Right lobe of liver (tissue), 6 donors: ENCODE results near the gene PDZD7. TPM values are rescaled to one million over a fixed set of nuclear protein-coding genes. Genes with fewer than 3 reads are reported as not detected.

Experiments
- ATAC-seq, 4 donors: fragments of 200-7000 bp; cut with Tn5 transposase; one replicate each; pipeline ENCODE4 v1.9.1; 2020; ENCODE audit warnings: mild to moderate bottlenecking in 4 of 4, moderate library complexity in 4 of 4
- DNase-seq, 3 donors: peaks; one replicate each; pipeline ENCODE4 v3.0.0-alpha.2; 2020
- H3K27ac ChIP-seq, 3 donors: fragments of 200-600 bp; one replicate each; pipeline ENCODE4 v1.8.0; 2022
- H3K27me3 ChIP-seq, 2 donors: fragments of 200-600 bp; one replicate each; pipeline ENCODE4 v1.8.0; 2022
- H3K36me3 ChIP-seq, 4 donors: fragments of 200-600 bp; sonication (generic) in 1 of 4; one replicate each; pipeline versions ENCODE4 v1.5.1 to v1.8.0; 2017 to 2022; ENCODE audit warnings: control low read depth in 1 of 4
- H3K4me1 ChIP-seq, 4 donors: fragments of 200-600 bp; sonication (generic) in 1 of 4; one replicate each; pipeline versions ENCODE4 v1.5.1 to v1.8.0; 2017 to 2022; ENCODE audit warnings: control low read depth in 1 of 4
- H3K4me3 ChIP-seq, 3 donors: fragments of 200-600 bp; one replicate each; pipeline ENCODE4 v1.8.0; 2022
- H3K9me3 ChIP-seq, 4 donors: fragments of 200-600 bp; sonication (generic) in 1 of 4; one replicate each; pipeline versions ENCODE4 v1.5.1 to v1.8.0; 2017 to 2022; ENCODE audit warnings: control low read depth in 1 of 4
- POLR2A ChIP-seq: fragments of 450-650 bp; IDR thresholded peaks from one replicate; pipeline ENCODE4 v1.6.1; 2017; ENCODE audit warnings: antibody characterized with exemption, mild to moderate bottlenecking
- WGBS: methylation state at CpG from one replicate; pipeline ENCODE4 v1.1.6; 2018; ENCODE audit warnings: low coverage, low lambda C conversion rate; ENCODE audit not compliant: insufficient coverage; ENCODE audit errors: missing lambda C conversion rate; 5-methylcytosine and 5-hydroxymethylcytosine counted together
- intact Hi-C, 2 donors: fragments of 100-400 bp; cut with DNase I; formaldehyde crosslinking; loops; one replicate each; pipeline versions ENCODE4 v1.11.2 to v1.14.1; 2022
- total RNA-seq, 6 experiments: library from RNA; depleted of rRNA in 2 of 6; stranded (reverse); fragments of >200 nt in 2 of 6; fragmentation: NEBNext Ultra II Directional in 3 of 6; extraction: Animal tissue kit (Norgen Biotek cat#: 25700) in 3 of 6; gene quantifications; one replicate each; pipeline versions ENCODE4 v1.1.0 to v1.2.4, GENCODE V29; 2016 to 2023
- TF ChIP-seq, protein P1 (sequence below), 4 donors: fragments of 200-600 bp in 3 of 4; fragments of 450-650 bp in 1 of 4; IDR thresholded peaks; one replicate each; pipeline versions ENCODE4 v1.5.1 to v1.8.0; 2016 to 2022; ENCODE audit warnings: antibody characterized with exemption in 4 of 4, mild to moderate bottlenecking in 2 of 4
- donor health status: DM: no; HTN: yes; CAD: no.
- donor health status: DM: no; HTN: no; CAD: no.
- donor health status: DM: no; HTN: no; CAD: no.
- donor health status: DM: no; HTN: yes; CAD: no.
- donor health status: DM: no; HTN: yes; CAD: no.

Gene PDZD7
- total RNA-seq, 6 experiments from 2014 or later: 0.15 to 0.50 (median 0.20) TPM; not detected in 1

- ATAC-seq (peak; percentile 46 to 64 (median 52)), DNase-seq (peak; percentile 71 to 84 (median 82))
- H3K4me3 ChIP-seq: peak overlapping the region; percentile 58 to 78 (median 66)
- peak overlapping the region; percentile 81 to 90 (median 90) for H3K27ac ChIP-seq
- TF ChIP-seq, protein P1, sequence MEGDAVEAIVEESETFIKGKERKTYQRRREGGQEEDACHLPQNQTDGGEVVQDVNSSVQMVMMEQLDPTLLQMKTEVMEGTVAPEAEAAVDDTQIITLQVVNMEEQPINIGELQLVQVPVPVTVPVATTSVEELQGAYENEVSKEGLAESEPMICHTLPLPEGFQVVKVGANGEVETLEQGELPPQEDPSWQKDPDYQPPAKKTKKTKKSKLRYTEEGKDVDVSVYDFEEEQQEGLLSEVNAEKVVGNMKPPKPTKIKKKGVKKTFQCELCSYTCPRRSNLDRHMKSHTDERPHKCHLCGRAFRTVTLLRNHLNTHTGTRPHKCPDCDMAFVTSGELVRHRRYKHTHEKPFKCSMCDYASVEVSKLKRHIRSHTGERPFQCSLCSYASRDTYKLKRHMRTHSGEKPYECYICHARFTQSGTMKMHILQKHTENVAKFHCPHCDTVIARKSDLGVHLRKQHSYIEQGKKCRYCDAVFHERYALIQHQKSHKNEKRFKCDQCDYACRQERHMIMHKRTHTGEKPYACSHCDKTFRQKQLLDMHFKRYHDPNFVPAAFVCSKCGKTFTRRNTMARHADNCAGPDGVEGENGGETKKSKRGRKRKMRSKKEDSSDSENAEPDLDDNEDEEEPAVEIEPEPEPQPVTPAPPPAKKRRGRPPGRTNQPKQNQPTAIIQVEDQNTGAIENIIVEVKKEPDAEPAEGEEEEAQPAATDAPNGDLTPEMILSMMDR (IDR thresholded peaks at IDR 0.05): no peak
- peak; percentile 45 for TF ChIP-seq POLR2A
- WGBS: under 1% methylated on average over 22 of the region's 47 CpGs
- no peaks in the 10 kb centered on the region for H3K9me3 ChIP-seq
- H3K36me3 ChIP-seq: peaks cover 0 to under 1% (median 0%) of the 10 kb centered on the region in 4 donors
- H3K4me1 ChIP-seq: peaks cover 0 to 12% (median 0%) of the 10 kb centered on the region in 4 donors
- intact Hi-C loops: no loop called here
- H3K27me3 ChIP-seq: no peaks in the 10 kb centered on the region
These were observed 1.1 kb upstream of the PDZD7 start for GRCh38 chr10:101031796-101032636.

- no peaks in the 10 kb centered on the region for H3K36me3 ChIP-seq
- H3K27me3 ChIP-seq: no peaks in the 10 kb centered on the region
- TF ChIP-seq, protein P1 (IDR thresholded peaks at IDR 0.05): no peak
- no peak for TF ChIP-seq POLR2A
- no peak for DNase-seq
- H3K27ac ChIP-seq: no peak overlapping the region
- peaks cover 0 to 12% (median 0%) of the 10 kb centered on the region in 4 donors for H3K4me1 ChIP-seq
- intact Hi-C loops: no loop called here
- ATAC-seq: no peak
- H3K9me3 ChIP-seq: no peaks in the 10 kb centered on the region
- peak overlapping the region; percentile 58 to 78 (median 66) for H3K4me3 ChIP-seq
- 10% methylated on average over 7 of the region's 25 CpGs for WGBS
These were observed 317 bp downstream of the PDZD7 start for GRCh38 chr10:101030496-101031127.

GRCh38 chr10:101029520-101030295 lies 1.2 kb downstream of the PDZD7 start:
- no peak overlapping the region for H3K4me3 ChIP-seq
- no peak overlapping the region for H3K27ac ChIP-seq
- intact Hi-C loops: no loop called here
- ATAC-seq (no peak), DNase-seq (no peak)
- H3K36me3 ChIP-seq: no peaks in the 10 kb centered on the region
- no peaks in the 10 kb centered on the region for H3K9me3 ChIP-seq
- peaks cover 0 to 12% (median 0%) of the 10 kb centered on the region in 4 donors for H3K4me1 ChIP-seq
- no peaks in the 10 kb centered on the region for H3K27me3 ChIP-seq
- 49% methylated on average over 5 of the region's 27 CpGs for WGBS
- TF ChIP-seq, protein P1 (IDR thresholded peaks at IDR 0.05): peak in 1 of 4 donors; percentile 2
- TF ChIP-seq POLR2A: no peak

DNA sequence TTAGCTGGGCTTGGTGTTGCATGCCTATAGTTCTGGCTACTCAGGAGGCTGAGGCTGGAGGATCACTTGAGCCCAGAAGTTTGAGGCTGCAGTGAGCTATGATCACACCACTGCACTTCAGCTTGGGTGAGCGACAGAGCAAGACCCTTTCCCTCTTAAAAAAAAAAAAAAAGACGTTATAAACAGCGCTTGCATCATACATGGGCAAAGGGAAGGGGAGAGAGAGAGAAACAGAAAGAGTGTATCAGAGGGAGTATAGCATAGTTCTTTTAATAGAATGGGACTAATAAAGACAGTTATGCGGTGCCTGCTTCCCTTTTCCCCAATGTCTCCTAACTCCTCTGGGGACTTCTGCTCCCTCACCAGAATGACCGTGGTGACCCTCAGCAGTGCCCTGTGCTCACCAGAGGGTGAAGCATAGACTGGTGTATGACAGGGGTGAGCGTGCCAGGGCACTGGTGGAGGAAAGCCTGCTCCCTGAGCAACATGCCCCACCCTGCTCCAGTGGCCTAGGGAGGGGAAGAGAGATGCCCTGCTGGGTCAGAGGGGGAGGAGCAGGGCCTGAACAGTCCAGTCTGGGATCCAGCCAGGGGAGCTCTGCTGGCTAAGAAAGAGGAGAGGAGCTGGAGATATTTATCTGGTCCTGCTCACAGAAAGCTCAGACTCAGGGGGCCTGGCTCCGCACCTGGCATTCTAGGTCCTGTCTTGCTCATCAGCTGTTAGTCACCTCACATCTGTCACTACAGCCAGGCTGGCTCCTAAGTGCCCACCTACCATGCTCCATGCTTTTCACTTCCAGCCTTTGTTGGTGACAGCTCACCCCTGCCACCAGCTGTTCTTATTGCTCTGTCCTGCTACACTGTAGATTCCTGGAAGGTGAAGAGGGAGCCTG lies 2.2 kb downstream of the PDZD7 start:
- H3K36me3 ChIP-seq: no peaks in the 10 kb centered on the region
- H3K27me3 ChIP-seq: no peaks in the 10 kb centered on the region
- no peaks in the 10 kb centered on the region for H3K9me3 ChIP-seq
- WGBS: 40% methylated on average over 3 of the region's 7 CpGs
- no peak for TF ChIP-seq POLR2A
- TF ChIP-seq, protein P1 (IDR thresholded peaks at IDR 0.05): no peak
- no peak overlapping the region for H3K27ac ChIP-seq
- peaks cover 0 to 12% (median 0%) of the 10 kb centered on the region in 4 donors for H3K4me1 ChIP-seq
- ATAC-seq (no peak), DNase-seq (no peak)
- no peak overlapping the region for H3K4me3 ChIP-seq
- intact Hi-C loops: no loop called here
